GM18498 (cell line): Measurements from ENCODE around the gene ATXN8OS.
"Not testable (repeated sequence)": the region's sequence is repeated elsewhere in the genome, so short reads cannot be mapped to it uniquely, and the experiment has no call there.

Experiments used
- ATAC-seq: cut with Tn5 transposase; IDR thresholded peaks from one replicate; pipeline ENCODE4 v1.9.1; 2021; ENCODE audit warnings: mild to moderate bottlenecking, moderate library complexity; ENCODE audit not compliant: unreplicated experiment

The ATXN8OS gene

GRCh38 chr13:70107498-70108281 is at the start of gene ATXN8OS:
Gene ATXN8OS, plus strand, starts transcription at chr13:70107826.
- no peak for ATAC-seq

GRCh38 chr13:70080012-70080411 is 27.6 kb upstream of the ATXN8OS start:
- ATAC-seq: no peak

GRCh38 chr13:70087247-70087646 is 20.4 kb upstream of the ATXN8OS start:
- no peak for ATAC-seq

GRCh38 chr13:70088926-70089325 is 18.7 kb upstream of the ATXN8OS start:
- ATAC-seq: no peak

GRCh38 chr13:70090036-70090723 is 17.4 kb upstream of the ATXN8OS start:
- ATAC-seq: peak; percentile 67

- ATAC-seq: no peak
Observed at GRCh38 chr13:70098669-70099068, 9.0 kb upstream of the ATXN8OS start.

- ATAC-seq: no peak
Observed at GRCh38 chr13:70104481-70104880, 3.1 kb upstream of the ATXN8OS start.

- ATAC-seq: no peak
Observed at GRCh38 chr13:70107125-70107497, 515 bp upstream of the ATXN8OS start.

- no peak for ATAC-seq
Observed at GRCh38 chr13:70108356-70109105, 905 bp downstream of the ATXN8OS start, which contains the start of gene KLHL1. Gene KLHL1, minus strand, starts transcription at chr13:70108452. Its CDS starts 753 bp downstream, at chr13:70107699.

GRCh38 chr13:70117338-70117905 is 9.8 kb downstream of the ATXN8OS start:
- ATAC-seq: no peak

- ATAC-seq: no peak
Observed at GRCh38 chr13:70125693-70126092, 18.1 kb downstream of the ATXN8OS start.

GRCh38 chr13:70128098-70128497 is 20.5 kb downstream of the ATXN8OS start:
- no peak for ATAC-seq

GRCh38 chr13:70142658-70143057 is 35.0 kb downstream of the ATXN8OS start:
- not testable (repeated sequence) for ATAC-seq

GRCh38 chr13:70162141-70162540 is 54.5 kb downstream of the ATXN8OS start:
- no peak for ATAC-seq

- no peak for ATAC-seq
Observed at GRCh38 chr13:70170689-70171088, 63.1 kb downstream of the ATXN8OS start.

- no peak for ATAC-seq
Observed at GRCh38 chr13:70171151-70171550, 63.5 kb downstream of the ATXN8OS start.

- no peak for ATAC-seq
Observed at GRCh38 chr13:70172946-70173597, 65.4 kb downstream of the ATXN8OS start.

- no peak for ATAC-seq
Observed at GRCh38 chr13:70173598-70173959, 66.0 kb downstream of the ATXN8OS start.

GRCh38 chr13:70178346-70178745 is 70.7 kb downstream of the ATXN8OS start:
- ATAC-seq: no peak
